ENCODE data around the gene C21orf91. TPM values are rescaled to one million over a fixed set of nuclear protein-coding genes. Genes with fewer than 3 reads are reported as not detected.

C21orf91 gene
- total RNA-seq, 2 experiments from 2014 or later, result 41.5 to 56.3 TPM

GRCh38 chr21:17794518-17795145 lies 24.5 kb downstream of the C21orf91 start:
- CTCF ChIA-PET, result interaction anchor here (1.1 to 1.2 kb wide), 2 partner anchors 12 to 22 kb away, joined by 3 read pairs; no protein-coding TSS in a partner anchor
- DNase-seq, result no peak
- H3K4me1 Mint-ChIP-seq, result peaks cover 65% of the 10 kb centered on the region
- peak overlapping the region; percentile 93 for H3K27ac Mint-ChIP-seq
- peaks cover 52% of the 10 kb centered on the region for H3K36me3 Mint-ChIP-seq (ENCODE audit: low read depth)
- no peaks in the 10 kb centered on the region for H3K27me3 Mint-ChIP-seq
- H3K9me3 Mint-ChIP-seq, result peaks cover 1% of the 10 kb centered on the region
- POLR2A ChIA-PET, result no interaction called here
- H3K4me3 Mint-ChIP-seq, result peak overlapping the region; percentile 65

GRCh38 chr21:17793246-17794123 lies 25.7 kb downstream of the C21orf91 start:
- H3K36me3 Mint-ChIP-seq (ENCODE audit: low read depth), result peaks cover 54% of the 10 kb centered on the region
- H3K9me3 Mint-ChIP-seq, result peaks cover 1% of the 10 kb centered on the region
- ChIA-PET POLR2A (no interaction called here), CTCF (interaction anchor here (1.0 to 1.1 kb wide), 2 partner anchors 18 to 23 kb away, joined by 3 read pairs; no protein-coding TSS in a partner anchor)
- H3K4me3 Mint-ChIP-seq, result peak overlapping the region; percentile 65
- H3K27ac Mint-ChIP-seq, result peak overlapping the region; percentile 93
- H3K27me3 Mint-ChIP-seq, result no peaks in the 10 kb centered on the region
- H3K4me1 Mint-ChIP-seq, result peaks cover 68% of the 10 kb centered on the region
- peak; percentile 27 for DNase-seq

GRCh38 chr21:17789656-17790055 lies 29.5 kb downstream of the C21orf91 start:
- Mint-ChIP-seq H3K36me3 (ENCODE audit: low read depth) (peaks cover 73% of the 10 kb centered on the region), H3K9me3 (peaks cover 15% of the 10 kb centered on the region), H3K27me3 (no peaks in the 10 kb centered on the region), H3K4me1 (peaks cover 83% of the 10 kb centered on the region), H3K4me3 (peak overlapping the region; percentile 40), H3K27ac (peak overlapping the region; percentile 74)
- no peak for DNase-seq
- ChIA-PET CTCF (interaction anchor here (1.2 kb wide), 1 partner anchor 15 kb away, joined by 3 read pairs; no protein-coding TSS in a partner anchor), POLR2A (no interaction called here)

GRCh38 chr21:17789069-17789468 lies 30.1 kb downstream of the C21orf91 start:
- ChIA-PET POLR2A (no interaction called here), CTCF (no interaction called here)
- peaks cover 73% of the 10 kb centered on the region for H3K36me3 Mint-ChIP-seq (ENCODE audit: low read depth)
- peaks cover 15% of the 10 kb centered on the region for H3K9me3 Mint-ChIP-seq
- H3K27me3 Mint-ChIP-seq, result no peaks in the 10 kb centered on the region
- no peak for DNase-seq
- peaks cover 83% of the 10 kb centered on the region for H3K4me1 Mint-ChIP-seq
- peak overlapping the region; percentile 64 for H3K4me3 Mint-ChIP-seq
- H3K27ac Mint-ChIP-seq, result peak overlapping the region; percentile 77

GRCh38 chr21:17786851-17787181 lies 32.3 kb downstream of the C21orf91 start:
- no peaks in the 10 kb centered on the region for H3K27me3 Mint-ChIP-seq
- ChIA-PET CTCF (no interaction called here), POLR2A (no interaction called here)
- peaks cover 73% of the 10 kb centered on the region for H3K36me3 Mint-ChIP-seq (ENCODE audit: low read depth)
- H3K4me1 Mint-ChIP-seq, result peaks cover 91% of the 10 kb centered on the region
- H3K4me3 Mint-ChIP-seq, result peak overlapping the region; percentile 18
- H3K27ac Mint-ChIP-seq, result peak overlapping the region; percentile 77
- no peak for DNase-seq
- H3K9me3 Mint-ChIP-seq, result peaks cover 15% of the 10 kb centered on the region

GRCh38 chr21:17786071-17786850 lies 32.9 kb downstream of the C21orf91 start:
- Mint-ChIP-seq H3K27me3 (no peaks in the 10 kb centered on the region), H3K9me3 (peaks cover 15% of the 10 kb centered on the region), H3K4me3 (no peak overlapping the region), H3K4me1 (peaks cover 91% of the 10 kb centered on the region), H3K36me3 (ENCODE audit: low read depth) (peaks cover 70% of the 10 kb centered on the region), H3K27ac (peak overlapping the region; percentile 77)
- no peak for DNase-seq
- ChIA-PET CTCF (no interaction called here), POLR2A (no interaction called here)

GRCh38 chr21:17785403-17785788 lies 33.8 kb downstream of the C21orf91 start:
- ChIA-PET POLR2A (no interaction called here), CTCF (no interaction called here)
- Mint-ChIP-seq H3K9me3 (peaks cover 13% of the 10 kb centered on the region), H3K4me3 (peak overlapping the region; percentile 68), H3K27me3 (no peaks in the 10 kb centered on the region), H3K27ac (peak overlapping the region; percentile 97), H3K36me3 (ENCODE audit: low read depth) (peaks cover 66% of the 10 kb centered on the region), H3K4me1 (peaks cover 95% of the 10 kb centered on the region)
- no peak for DNase-seq

- Mint-ChIP-seq H3K27ac (peak overlapping the region; percentile 97), H3K36me3 (ENCODE audit: low read depth) (peaks cover 71% of the 10 kb centered on the region), H3K27me3 (no peaks in the 10 kb centered on the region), H3K4me1 (peaks cover 98% of the 10 kb centered on the region), H3K9me3 (peaks cover 14% of the 10 kb centered on the region), H3K4me3 (peak overlapping the region; percentile 68)
- ChIA-PET CTCF (interaction anchor here (1.4 to 2.1 kb wide), 2 partner anchors 17 to 35 kb away, joined by 3 to 8 read pairs; partner anchors contain the start of gene C21orf91), POLR2A (no interaction called here)
- no peak for DNase-seq
Observed at GRCh38 chr21:17784604-17785402, 34.4 kb downstream of the C21orf91 start.

GRCh38 chr21:17784180-17784598 lies 35.0 kb downstream of the C21orf91 start:
- peaks cover 18% of the 10 kb centered on the region for H3K9me3 Mint-ChIP-seq
- H3K36me3 Mint-ChIP-seq (ENCODE audit: low read depth), result peaks cover 70% of the 10 kb centered on the region
- peak overlapping the region; percentile 97 for H3K27ac Mint-ChIP-seq
- POLR2A ChIA-PET, result interaction anchor here (1.2 kb wide), 1 partner anchor 34 kb away, joined by 6 read pairs; no protein-coding TSS in a partner anchor
- DNase-seq, result no peak
- CTCF ChIA-PET, result interaction anchor here (0.9 to 2.1 kb wide), 3 partner anchors 18 to 105 kb away, joined by 3 to 8 read pairs (median 5); partner anchors contain the start of gene C21orf91
- no peaks in the 10 kb centered on the region for H3K27me3 Mint-ChIP-seq
- peak overlapping the region; percentile 68 for H3K4me3 Mint-ChIP-seq
- peaks cover 97% of the 10 kb centered on the region for H3K4me1 Mint-ChIP-seq

GRCh38 chr21:17783481-17784179 lies 35.5 kb downstream of the C21orf91 start:
- peaks cover 73% of the 10 kb centered on the region for H3K36me3 Mint-ChIP-seq (ENCODE audit: low read depth)
- DNase-seq, result peak; percentile 52
- ChIA-PET POLR2A (interaction anchor here (1.2 kb wide), 1 partner anchor 35 kb away, joined by 6 read pairs; no protein-coding TSS in a partner anchor), CTCF (interaction anchor here (0.7 to 2.1 kb wide), 5 partner anchors 11 to 104 kb away, joined by 3 to 8 read pairs (median 3); partner anchors contain the start of gene C21orf91)
- H3K27ac Mint-ChIP-seq, result peak overlapping the region; percentile 97
- H3K9me3 Mint-ChIP-seq, result peaks cover 18% of the 10 kb centered on the region
- H3K4me1 Mint-ChIP-seq, result peaks cover 96% of the 10 kb centered on the region
- H3K4me3 Mint-ChIP-seq, result peak overlapping the region; percentile 68
- H3K27me3 Mint-ChIP-seq, result no peaks in the 10 kb centered on the region

GRCh38 chr21:17783003-17783402 lies 36.2 kb downstream of the C21orf91 start:
- Mint-ChIP-seq H3K27me3 (no peaks in the 10 kb centered on the region), H3K4me3 (no peak overlapping the region), H3K36me3 (ENCODE audit: low read depth) (peaks cover 67% of the 10 kb centered on the region), H3K27ac (peak overlapping the region; percentile 97), H3K4me1 (peaks cover 90% of the 10 kb centered on the region), H3K9me3 (peaks cover 18% of the 10 kb centered on the region)
- ChIA-PET POLR2A (no interaction called here), CTCF (interaction anchor here (0.7 to 2.1 kb wide), 3 partner anchors 12 to 37 kb away, joined by 3 to 8 read pairs (median 3); partner anchors contain the start of gene C21orf91)
- no peak for DNase-seq

Data from activated CD4-positive, alpha-beta T cell treated with anti-CD3 and anti-CD28 coated beads, Interleukin-2, amount 10 ng/mL, durations not matched to agents 7 days and 5 days (primary cell).